VCaP (cell line): ENCODE measurements around the gene MRI1.

ENCODE experiments used
- H3K27ac ChIP-seq: fragments of 450-650 bp; 2 replicates; pipeline ENCODE4 v1.5.1; 2017
- CTCF ChIP-seq: fragments of 450-650 bp; conservative IDR thresholded peaks from 2 replicates; pipeline ENCODE4 v1.5.1; 2017; ENCODE audit warnings: mild to moderate bottlenecking, moderate library complexity

MRI1 gene

GRCh38 chr19:13729859-13730258, 34.5 kb upstream of the MRI1 start:
- no peak for TF ChIP-seq CTCF
- no peak overlapping the region for H3K27ac ChIP-seq

DNA sequence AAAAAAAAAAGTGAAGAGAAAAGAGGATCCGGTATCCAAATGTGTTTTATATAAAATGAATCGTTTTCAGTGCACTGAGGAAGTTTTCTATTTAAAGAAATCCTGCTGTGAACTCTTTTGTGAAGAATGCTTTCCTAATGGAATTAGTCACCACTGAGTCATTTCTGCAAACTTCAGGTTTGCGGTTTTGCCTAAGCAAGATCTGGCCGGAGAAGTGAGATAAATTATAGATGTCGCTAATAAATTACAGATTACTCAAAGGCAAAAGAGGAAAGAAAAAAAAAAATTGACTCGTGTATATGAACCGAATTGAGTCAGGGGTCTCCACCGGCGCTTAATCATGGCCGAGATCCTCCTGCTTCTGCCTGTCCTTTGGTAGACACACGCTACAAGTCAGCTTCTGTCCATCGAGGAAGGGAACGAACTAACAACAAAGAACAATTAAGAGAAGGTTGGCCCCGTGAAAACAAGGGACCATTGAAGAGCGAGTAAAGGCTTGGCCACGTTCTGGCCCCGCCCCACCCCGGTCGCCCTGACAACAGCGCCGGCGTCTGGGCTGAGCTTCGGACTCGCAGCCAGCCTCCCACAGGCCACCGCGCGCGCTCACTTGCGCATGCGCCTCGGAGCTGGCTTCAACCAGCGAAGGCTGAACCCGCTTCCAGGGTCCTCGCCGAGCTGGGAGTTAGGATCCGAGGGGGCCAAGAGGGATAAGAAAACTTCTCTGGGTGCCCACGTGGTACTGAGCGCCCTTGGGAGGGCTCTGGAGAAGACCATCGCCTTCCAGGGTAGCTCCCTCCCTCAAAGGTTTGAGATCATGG, 33.0 kb upstream of the MRI1 start:
- H3K27ac ChIP-seq, result peak overlapping the region; percentile 76
- no peak for TF ChIP-seq CTCF

DNA sequence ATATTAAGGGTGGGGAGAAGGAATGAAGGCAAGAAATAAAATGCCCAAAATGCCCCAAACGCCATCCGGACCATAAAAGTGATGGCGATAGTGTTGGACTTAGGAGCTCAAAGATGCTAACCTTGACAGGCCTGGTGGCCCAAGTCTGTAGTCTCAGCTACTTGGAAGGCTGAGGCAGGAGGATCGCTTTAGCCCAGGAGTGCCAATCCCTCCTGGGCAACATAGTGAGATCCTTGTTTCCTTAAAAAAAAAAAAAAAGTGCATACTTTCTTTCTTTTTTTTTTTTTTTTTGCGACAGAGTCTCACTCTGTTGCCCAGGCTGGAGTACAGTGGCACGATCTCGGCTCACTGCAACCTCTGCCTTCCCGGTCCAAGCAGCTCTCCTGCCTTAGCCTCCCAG, 32.0 kb upstream of the MRI1 start:
- no peak for TF ChIP-seq CTCF
- peak overlapping the region; percentile 76; the same call in 1 of the 2 replicates for H3K27ac ChIP-seq

DNA sequence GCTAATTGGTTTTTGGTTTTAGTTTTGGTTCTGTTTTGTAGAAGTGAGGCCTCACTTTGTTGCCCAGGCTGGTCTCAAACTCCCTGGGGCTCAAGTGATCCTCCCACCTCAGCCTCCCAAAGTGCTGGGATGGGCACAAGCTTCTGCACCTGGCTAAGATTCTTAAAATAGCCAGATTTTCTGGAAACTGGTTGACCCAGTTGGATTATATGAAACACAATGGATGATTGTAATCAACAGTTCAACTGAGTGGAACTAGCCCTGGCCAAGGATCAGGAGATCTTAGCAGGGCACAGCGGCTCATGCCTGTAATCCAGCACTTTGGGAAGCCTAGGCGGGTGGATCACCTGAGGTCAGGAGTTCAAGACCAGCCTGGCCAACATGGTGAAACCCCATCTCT, 29.6 kb upstream of the MRI1 start:
- TF ChIP-seq CTCF, result no peak
- no peak overlapping the region for H3K27ac ChIP-seq

GRCh38 chr19:13738073-13738472, 26.2 kb upstream of the MRI1 start:
- H3K27ac ChIP-seq, result no peak overlapping the region
- no peak for TF ChIP-seq CTCF

GRCh38 chr19:13741893-13742292, 22.4 kb upstream of the MRI1 start:
- no peak overlapping the region for H3K27ac ChIP-seq
- no peak for TF ChIP-seq CTCF

DNA sequence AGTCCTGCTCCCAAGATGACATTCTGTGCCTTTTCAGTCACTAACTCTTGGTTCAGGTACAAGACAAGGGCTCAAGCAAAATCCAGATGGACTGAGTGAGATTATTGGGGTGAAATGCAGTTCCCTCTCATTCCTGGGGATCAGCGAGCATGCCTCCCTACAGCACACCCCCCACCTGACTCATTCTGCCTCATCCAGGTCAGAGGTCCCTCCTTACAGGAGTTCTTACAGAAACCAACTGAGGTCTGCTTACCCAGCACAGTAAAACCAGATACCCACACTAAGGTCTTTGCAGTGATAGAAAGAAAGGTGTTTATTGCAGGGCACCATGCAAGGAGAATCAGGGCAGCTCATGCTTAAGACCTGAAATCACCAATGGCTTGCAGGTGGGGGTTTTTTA, 21.6 kb upstream of the MRI1 start:
- TF ChIP-seq CTCF, result no peak
- no peak overlapping the region for H3K27ac ChIP-seq
